Renal cortex interstitium (tissue), 11 donors: ENCODE results near the gene ANKRD62. TPM values are rescaled to one million over a fixed set of nuclear protein-coding genes. Genes with fewer than 3 reads are reported as not detected.
"Not testable (repeated sequence)": the region's sequence is repeated elsewhere in the genome, so short reads cannot be mapped to it uniquely, and the experiment has no call there.

Experiments
- DNase-seq, 11 donors: peaks; one replicate each; pipeline ENCODE4 v3.0.0-alpha.2; 2013; ENCODE audit warnings: low read depth in 9 of 11, low spot score in 4 of 11; ENCODE audit errors: extremely low read depth in 1 of 11
- polyA plus RNA-seq, 3 donors: library from polyadenylated mRNA; unstranded; fragments of 120-200 nt; gene quantifications; one replicate each; pipeline ENCODE4 v1.2.1, GENCODE V29; 2013; ENCODE audit not compliant: insufficient read length in 3 of 3

The ANKRD62 gene
- polyA plus RNA-seq, 3 donors = 0.08 to 0.11 TPM; not detected in 1

DNA sequence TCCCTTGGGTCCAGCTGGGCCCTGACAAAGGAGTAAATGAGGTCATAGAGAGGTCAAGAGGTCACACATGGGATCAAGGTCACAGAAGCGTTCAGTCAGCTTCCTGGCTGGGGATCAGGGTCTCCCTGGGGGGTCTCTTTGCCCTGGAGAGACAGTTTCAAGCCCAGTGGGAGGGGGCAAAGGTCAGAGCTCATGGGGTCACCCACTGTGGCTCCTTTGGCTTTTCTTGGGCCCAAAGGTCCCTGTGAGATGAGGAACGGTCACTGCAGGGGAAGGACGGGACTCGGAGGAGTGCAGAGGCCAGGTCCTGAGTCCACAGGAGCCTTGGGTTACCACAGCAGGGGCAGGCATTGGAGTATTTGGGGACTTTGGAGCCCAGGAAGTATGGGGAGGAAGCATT, 30.7 kb upstream of the ANKRD62 start:
- no peak for DNase-seq

DNA sequence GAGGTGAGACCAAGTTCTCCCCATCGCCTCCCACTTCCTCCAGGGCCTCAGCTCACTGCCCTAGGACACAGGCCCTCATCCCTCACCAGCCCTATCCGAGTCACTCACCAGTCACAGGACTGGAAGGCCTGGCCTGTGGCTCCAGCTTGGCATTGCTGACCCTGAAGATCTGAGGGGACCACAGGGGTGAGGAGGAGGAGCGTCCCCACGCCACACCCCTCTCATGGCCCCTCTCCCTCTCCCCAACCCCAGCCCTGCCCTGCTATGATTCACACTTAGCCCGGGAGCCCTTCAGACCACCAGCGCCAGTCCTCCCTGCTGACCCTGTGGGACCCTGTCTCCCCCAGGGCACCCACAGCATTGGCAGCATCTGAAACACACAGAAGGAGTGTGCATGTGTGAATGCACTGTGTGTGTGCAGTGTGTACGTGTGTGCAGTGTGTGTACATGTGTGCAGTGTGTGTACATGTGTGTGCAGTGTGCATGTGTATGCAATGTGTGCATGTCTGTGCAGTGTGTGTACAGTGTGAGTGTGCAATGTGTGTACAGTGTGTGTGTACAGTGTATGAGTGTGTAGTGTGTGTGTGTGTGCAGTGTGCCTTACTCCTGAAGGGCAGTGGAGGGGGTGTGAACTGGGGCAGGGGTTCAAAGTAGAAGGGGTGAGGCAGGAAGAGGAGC, 29.4 kb upstream of the ANKRD62 start:
- no peak for DNase-seq

GRCh38 chr18:12065397-12065796, 28.2 kb upstream of the ANKRD62 start:
- no peak for DNase-seq

DNA sequence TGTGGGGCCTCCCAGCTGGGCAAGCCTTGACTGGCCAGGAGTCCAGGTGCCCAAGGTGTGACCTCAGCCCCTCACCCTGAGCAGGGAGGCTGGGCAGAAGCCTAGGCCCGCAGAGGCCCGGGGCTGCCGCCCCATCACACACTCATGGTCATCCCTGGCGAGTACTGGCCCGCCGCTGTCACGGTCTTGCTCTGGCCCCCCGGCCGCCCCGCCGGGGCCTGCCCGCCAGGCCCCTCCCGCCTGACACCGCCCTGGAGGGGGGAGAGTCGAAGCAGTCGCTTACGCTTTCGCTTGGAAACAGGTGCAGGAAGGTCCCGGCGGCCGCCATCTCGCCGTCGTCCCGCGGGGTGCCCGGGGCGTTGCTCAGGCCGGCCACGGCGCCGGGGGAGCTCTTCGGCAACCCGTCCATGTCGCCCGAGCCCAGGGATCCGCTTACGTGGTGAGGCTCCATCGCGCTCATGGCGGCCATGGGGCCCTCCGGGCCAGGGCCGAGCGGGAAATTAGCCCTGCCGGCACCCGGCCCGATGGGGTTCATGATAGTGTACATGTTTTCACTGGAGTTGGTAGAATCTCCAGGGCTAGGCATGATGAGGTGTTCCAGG, 26.6 kb upstream of the ANKRD62 start:
- no peak for DNase-seq

DNA sequence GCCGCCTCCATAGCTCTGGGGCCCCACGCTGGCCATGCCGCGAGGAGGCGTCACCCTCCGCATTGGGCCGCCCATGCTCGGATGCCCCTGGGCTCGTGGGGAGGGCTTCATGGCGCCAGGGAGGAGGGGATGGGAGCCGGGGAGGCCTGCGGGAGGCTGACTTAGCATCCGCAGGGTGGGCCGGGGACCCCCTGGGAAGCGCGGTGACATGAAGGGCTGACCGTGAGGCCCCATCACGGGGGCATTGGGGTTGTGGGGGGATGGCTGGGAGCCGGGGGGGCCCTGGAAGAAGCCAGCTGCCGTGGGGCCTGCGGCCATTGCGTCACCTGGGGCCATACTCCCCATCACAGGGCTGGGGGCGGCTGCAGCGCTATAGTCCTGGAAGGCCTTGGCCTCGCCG, 26.0 kb upstream of the ANKRD62 start:
- DNase-seq = no peak

DNA sequence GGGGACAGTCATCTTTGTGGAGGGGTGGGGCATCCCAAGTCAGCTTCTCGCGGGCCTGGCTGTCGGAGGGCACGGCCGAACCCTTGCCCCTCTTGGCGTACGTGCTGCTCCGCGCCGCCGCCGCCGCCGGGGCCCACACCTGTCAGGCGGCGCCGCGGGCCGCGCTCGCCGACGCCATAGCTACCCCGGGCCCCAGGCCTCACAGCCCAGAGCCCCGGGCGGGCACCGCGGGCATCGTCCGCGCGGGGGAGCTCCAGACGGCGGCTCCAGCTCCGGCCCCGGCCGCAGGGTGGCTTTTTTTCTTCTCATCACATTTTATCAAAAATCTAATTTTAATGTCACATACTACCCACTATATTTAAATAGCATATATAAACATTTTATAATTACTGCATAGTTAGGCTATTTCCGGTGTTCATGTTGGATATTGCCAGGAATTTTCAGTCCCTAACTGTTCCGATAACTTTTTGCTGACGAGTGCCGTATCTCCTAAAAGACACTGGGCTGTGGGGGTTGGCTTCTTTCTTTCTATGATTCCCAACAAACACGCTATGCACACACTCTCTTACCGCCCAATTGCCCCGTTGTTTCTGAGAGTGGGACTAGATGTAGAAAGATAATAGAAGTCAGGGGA, 25.2 kb upstream of the ANKRD62 start:
- DNase-seq = not testable (repeated sequence)

DNA sequence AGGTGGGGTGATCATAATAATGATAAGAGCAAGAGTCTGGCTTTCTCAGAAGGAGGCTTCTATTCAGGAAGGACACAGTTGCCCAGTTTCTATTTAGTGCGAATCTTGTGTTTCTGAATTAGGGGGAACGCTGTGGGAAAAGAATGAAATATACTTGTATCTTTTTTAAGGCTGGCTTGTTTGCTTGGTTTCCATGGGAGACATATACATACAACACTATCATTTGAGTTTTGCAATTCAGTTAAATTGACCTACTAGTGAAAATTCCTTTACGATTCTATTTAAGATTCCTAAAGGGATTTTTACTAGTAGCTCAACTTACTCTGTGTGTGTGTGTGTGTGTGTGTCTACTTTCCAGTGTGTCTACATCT, 24.7 kb upstream of the ANKRD62 start:
- no peak for DNase-seq

- not testable (repeated sequence) for DNase-seq
These were observed 22.6 kb upstream of the ANKRD62 start for GRCh38 chr18:12071066-12071465.

DNA sequence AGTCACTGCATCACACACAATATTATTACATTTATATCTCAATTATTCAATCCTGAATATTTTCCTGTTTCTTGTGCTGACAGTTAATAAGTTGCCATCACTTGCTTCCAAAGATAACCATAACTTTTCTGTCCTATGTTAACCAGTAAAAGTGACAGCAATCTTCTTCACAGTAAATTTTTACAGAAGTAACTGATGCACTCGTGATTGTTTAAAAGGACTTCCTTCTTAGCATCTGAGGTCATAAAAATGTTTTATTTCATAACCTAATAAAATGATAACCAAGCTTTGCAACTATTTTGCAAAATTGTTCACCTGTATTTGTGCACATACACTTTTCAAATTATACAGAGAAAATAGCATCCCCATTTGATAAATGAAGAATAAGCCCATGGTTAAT, 20.6 kb upstream of the ANKRD62 start:
- no peak for DNase-seq

DNA sequence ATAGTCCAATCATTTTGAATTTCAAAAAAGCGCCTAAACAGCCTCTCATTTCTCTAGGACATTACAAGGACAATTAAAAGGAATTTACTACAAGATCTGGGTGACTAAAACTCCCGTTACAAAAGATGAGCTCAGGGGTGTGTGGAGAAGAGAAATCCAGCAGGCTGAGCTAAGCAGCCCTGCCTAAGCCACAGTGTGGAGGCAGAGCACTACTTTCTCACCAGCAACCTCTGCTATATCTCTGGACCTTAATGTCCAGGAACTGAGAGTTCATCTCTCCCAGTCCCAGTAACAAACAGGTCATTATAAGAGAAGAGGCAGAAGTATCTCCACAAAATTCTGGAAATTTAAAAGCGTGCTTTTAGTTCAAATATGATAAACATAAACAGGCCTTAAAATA, 18.9 kb upstream of the ANKRD62 start:
- DNase-seq = no peak

DNA sequence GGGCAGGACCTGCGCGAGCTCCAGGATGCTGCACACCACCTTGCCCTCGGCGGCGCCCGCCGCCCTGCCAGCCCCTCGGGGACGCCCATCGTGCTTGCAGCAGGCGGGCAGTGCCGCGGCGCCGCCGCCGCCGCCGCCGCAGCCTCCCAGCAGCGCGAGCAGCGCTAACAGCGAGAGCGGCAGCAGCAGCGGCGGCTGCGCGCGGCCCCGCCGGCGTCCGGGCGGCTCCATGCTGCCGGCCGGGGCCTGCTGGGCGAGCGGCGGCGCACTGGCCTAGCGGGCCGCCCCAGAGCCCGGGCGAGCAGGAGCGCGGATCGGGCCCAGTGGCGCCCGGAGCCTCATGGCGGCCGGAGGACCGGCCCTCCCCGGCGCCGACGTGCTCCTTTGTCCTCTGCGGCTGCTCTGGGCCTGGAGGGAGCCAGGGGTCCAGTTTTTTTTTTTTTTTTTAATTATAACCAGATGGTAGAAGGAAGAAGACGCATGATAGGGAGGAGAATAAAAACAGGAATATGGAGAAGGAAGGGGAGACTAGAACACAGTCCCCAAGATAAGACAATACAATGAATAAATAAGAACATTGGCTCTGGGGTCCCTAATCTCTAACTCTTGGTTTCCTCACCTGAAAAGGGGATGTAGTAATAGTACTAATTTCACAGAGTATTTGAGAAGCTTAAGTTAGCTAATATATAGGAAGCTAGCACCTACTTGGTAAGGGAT, 17.1 kb upstream of the ANKRD62 start:
- DNase-seq = peak in 4 of 11 donors; percentile 11 to 33 (median 13)

DNA sequence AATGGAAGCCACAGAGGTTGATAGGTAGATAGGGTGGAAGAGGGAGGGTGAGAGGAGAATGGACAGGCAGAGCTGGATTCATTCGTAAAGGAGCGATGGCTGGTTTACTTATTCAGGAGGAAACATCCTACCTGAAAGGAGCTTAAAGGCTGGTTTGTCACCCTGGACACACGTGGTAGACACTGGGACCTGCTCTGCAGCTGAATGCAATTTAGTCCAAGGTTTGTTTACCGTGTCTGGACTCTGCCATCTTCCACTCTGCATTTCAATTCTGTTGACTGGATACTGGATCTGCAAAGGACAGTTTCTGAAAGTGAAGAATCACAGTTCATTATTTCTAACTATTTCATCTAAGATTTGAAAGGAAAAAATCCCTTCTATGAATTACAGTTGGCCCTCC, 15.6 kb upstream of the ANKRD62 start:
- not testable (repeated sequence) for DNase-seq

DNA sequence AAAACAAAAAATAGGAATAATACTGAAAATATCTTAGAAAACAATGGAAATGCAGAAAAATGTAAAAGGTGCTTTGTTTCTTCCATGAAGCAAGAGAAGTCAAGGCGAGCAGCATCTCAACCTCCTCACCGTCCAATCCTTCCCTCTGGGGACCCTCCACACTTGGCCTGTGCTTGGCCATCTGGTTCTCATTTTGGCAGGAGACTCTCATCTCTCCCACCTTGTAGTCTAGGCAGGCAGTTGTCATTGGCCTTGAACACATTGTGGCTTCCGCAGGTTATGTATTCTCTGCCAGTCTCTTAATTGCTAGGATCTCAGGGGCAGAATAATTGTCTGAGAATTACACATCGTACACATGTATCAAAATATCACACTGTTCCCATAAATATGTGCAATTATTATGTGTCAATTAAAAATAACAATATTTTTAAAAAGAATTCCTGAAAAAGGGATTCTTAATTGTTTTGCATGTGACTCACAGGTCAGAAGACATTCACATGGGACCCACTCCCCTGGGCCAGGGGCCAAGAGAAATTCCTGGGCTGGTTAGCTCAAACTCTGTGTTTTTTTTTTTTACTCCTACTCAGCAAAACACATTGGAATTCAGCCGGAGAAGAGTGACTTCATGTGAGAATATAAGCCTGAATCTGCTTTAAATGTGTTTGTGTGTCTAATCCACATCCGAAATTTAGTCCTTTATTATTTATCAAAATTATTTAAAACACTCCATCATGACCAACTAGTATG, 14.0 kb upstream of the ANKRD62 start:
- DNase-seq = peak in 1 of 11 donors; percentile 9

GRCh38 chr18:12085136-12085535, 8.5 kb upstream of the ANKRD62 start:
- no peak for DNase-seq

DNA sequence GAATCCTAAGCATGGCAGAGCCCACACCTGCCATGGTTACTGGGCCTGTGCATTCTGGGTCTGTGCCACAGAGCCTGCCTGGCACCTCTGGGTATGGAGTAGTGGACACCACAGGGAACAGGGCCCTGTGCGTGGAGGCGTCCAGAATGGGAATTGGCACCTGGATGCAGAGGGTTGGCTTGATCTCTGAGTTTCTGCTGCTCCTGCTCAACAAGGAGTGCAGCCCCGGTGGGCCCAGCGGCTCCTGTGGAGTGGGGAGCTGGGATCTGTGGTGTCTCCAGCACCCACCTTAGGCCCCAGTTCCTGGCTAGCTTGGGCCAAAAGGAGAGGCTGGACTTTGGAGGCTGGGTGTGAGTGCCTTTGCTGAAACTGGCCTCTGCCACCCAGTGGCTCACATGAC, 7.9 kb upstream of the ANKRD62 start:
- no peak for DNase-seq

DNA sequence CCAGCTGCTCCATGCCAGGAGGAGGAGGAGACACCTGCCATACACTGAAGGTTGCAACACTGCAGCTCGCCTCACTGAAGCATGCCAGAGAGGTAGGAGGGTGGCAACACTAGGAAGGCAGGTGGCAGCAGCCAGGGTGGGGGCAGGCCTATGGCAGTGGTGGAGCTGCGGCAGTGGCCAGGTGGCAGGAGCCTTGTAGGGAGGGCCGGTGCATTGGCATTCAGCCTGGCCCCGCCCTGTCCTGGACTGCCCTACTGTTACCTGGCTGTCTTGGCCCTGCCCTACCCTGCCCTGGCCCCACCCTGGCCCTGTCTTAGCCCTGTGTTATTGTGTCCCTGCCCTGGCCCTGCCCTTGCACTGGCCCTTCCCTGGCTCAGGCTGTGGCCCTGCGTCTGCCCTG, 7.4 kb upstream of the ANKRD62 start:
- DNase-seq = no peak

DNA sequence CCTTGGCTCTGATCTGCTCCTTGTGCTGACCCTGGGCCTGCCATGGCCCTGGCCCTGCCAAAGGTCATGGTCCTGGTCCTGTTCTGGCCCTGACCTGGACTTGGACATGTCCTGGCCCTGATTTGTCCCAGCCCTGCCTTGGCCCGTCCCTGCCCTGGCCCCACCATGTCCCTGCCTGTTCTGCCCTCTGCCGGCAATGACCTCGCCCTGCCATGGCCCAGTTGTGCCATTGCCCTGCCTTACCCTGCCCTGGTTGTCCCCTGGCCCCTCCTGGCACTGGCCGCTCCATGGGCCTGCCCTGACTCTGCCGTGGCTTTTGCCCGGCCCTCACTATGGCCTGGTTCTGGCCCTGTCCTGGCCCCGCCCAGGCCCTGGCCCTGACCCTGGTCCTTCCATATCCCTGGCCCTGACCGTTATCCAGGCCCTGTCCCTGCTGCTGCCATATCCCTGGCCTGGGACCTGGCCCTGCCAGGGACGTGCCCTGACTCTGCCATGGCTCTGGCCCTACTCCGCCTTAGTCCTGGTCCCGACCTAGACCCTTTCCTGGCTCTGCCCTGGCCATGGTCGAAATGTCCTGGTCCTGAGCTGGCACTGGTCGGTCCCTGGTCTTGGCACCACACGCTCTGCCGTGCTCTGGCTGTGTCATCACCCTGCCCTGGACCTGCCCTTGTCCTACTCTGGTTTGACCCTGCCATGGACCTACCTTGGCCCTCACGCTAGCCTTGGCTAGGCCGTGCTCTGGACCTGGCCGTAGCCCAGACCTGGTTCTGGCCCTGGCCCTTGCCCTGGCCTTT, 6.8 kb upstream of the ANKRD62 start:
- no peak for DNase-seq

DNA sequence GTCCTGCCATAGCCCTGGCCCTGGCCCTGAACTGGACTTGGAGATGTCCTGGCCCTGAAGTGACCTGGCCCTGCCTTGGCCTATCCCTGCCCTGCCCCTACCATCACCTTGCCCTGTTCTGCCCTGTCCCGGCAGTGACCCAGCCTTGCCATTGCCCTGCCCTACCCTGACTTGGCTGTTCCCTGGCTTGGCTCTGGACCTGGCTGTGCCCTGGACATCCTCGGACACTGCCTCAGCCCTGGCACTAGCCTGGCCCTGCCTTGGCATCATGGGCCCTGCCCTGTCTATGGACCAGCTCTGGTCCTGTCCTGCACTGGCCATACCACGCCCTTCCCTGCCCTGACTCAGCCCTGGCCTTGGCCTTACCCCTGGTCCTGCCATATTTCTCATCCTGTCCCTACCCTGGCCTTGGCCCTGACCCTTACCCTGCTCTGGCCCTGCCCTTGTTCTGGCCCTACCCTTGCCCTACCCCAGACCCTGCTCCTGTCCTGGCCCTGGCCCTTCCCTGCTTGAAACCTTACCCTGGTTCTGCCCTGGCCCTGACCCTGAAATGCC, 6.1 kb upstream of the ANKRD62 start:
- DNase-seq = no peak
